ENCODE measurements around the gene NRBP1.

Gene NRBP1

GRCh38 chr2:27428213-27428977 lies at the start of gene NRBP1:
NRBP1 (plus strand) TSS chr2:27428631; CDS start chr2:27433274, 4,643 bp downstream.
- DNase-seq (ENCODE audit: low read depth in 2 of 2) = peak; percentile 70 to 89

- DNase-seq (ENCODE audit: low read depth in 2 of 2) = no peak
These were observed 49.6 kb upstream of the NRBP1 start for GRCh38 chr2:27378809-27379290.

- DNase-seq (ENCODE audit: low read depth in 2 of 2) = no peak
These were observed 49.0 kb upstream of the NRBP1 start for GRCh38 chr2:27379383-27379835.

GRCh38 chr2:27379836-27380625 lies 48.4 kb upstream of the NRBP1 start:
- no peak for DNase-seq (ENCODE audit: low read depth in 2 of 2)

- peak; percentile 66 to 69 for DNase-seq (ENCODE audit: low read depth in 2 of 2)
These were observed 47.5 kb upstream of the NRBP1 start, which contains the start of gene ZNF513 for GRCh38 chr2:27380626-27381545. ZNF513 (minus strand) TSS chr2:27380734; CDS start chr2:27380526, 208 bp downstream.

GRCh38 chr2:27381577-27382181 lies 46.8 kb upstream of the NRBP1 start:
- no peak for DNase-seq (ENCODE audit: low read depth in 2 of 2)

GRCh38 chr2:27390822-27391679 lies 37.4 kb upstream of the NRBP1 start:
- no peak for DNase-seq (ENCODE audit: low read depth in 2 of 2)

GRCh38 chr2:27393225-27393624 lies 35.2 kb upstream of the NRBP1 start:
- no peak for DNase-seq (ENCODE audit: low read depth in 2 of 2)

GRCh38 chr2:27398962-27399361 lies 29.5 kb upstream of the NRBP1 start:
- DNase-seq (ENCODE audit: low read depth in 2 of 2) = no peak

GRCh38 chr2:27400348-27401135 lies 27.9 kb upstream of the NRBP1 start:
- no peak for DNase-seq (ENCODE audit: low read depth in 2 of 2)

- DNase-seq (ENCODE audit: low read depth in 2 of 2) = no peak
These were observed 20.5 kb upstream of the NRBP1 start for GRCh38 chr2:27407798-27408491.

- no peak for DNase-seq (ENCODE audit: low read depth in 2 of 2)
These were observed 19.7 kb upstream of the NRBP1 start for GRCh38 chr2:27408601-27409320.

GRCh38 chr2:27409321-27410073 lies 18.9 kb upstream of the NRBP1 start, which contains the start of gene PPM1G:
PPM1G (minus strand) TSS chr2:27409591; CDS start chr2:27409422, 169 bp downstream.
- peak; percentile 88 to 96 for DNase-seq (ENCODE audit: low read depth in 2 of 2)

GRCh38 chr2:27412419-27413152 lies 15.8 kb upstream of the NRBP1 start:
- no peak for DNase-seq (ENCODE audit: low read depth in 2 of 2)

GRCh38 chr2:27416151-27416550 lies 12.3 kb upstream of the NRBP1 start:
- DNase-seq (ENCODE audit: low read depth in 2 of 2) = no peak

GRCh38 chr2:27420996-27421395 lies 7.4 kb upstream of the NRBP1 start:
- no peak for DNase-seq (ENCODE audit: low read depth in 2 of 2)
